T47D (cell line): ENCODE results near the gene BNIP5.
A peak's percentile ranks its signal among the peaks of the same experiment; 100 is the strongest.

ENCODE experiments used
- DNase-seq, 2 experiments: peaks; one replicate each; pipeline versions ENCODE4 v3.0.0 to v3.0.0-alpha.2; 2011 to 2012; ENCODE audit warnings: low read depth in 1 of 2, low spot score in 1 of 2
- JUND ChIP-seq: IDR thresholded peaks from 2 replicates; pipeline ENCODE4 v1.6.1; 2012; ENCODE audit warnings: low read depth
- in situ Hi-C: cut with HindIII; loops from 2 replicates; pipeline ENCODE4 v1.10.0; 2016; ENCODE audit warnings: low sequenced_read_pairs, low pct_unique_long_range_greater_than_20kb

Gene BNIP5

GRCh38 chr6:36308514-36308913 lies 28.2 kb downstream of the BNIP5 start:
- in situ Hi-C loops, result no loop called here
- TF ChIP-seq JUND, result no peak

GRCh38 chr6:36306375-36306774 lies 30.3 kb downstream of the BNIP5 start:
- no peak for DNase-seq
- in situ Hi-C loops, result no loop called here
- no peak for TF ChIP-seq JUND

More at GRCh38 chr6:36308514-36308913, 28.2 kb downstream of the BNIP5 start:
- no peak for DNase-seq

- TF ChIP-seq JUND, result no peak
- in situ Hi-C loops, result no loop called here
- DNase-seq, result no peak
These were observed 30.8 kb downstream of the BNIP5 start for GRCh38 chr6:36305885-36306284.

DNA sequence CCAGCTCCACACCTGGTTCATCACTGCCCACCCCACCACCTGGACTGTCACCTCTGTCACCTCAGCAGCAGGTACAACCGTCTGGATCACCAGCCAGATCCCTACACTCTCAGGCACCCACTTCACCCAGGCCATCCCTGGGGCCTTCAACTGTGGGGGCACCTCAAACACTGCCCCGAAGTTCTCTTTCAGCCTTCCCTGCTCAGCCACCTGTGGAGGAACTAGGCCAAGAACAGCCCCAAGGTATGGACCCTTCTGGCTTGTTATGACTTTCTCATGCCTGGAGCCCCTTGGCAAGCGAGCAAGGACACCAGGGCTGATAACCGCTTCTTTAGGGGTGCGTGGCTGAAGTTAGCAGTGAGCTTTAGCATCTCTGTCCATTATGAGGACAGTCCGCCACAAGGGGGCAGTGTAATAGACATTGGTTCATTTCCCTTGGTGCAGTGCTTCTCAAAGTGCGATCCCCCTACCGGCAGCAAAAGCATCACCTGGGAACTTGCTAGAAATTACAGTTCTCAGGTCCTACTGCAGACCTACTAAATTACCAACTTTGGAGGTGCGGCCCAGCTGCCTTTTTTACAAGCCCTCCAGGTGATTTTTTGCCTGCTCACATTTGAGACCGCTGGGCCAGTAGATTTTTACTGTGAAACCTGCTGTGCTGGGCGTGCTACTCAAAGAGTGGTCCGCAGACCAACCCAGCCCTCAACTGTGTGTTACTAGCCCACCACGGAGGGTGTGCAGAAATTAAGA lies 34.3 kb downstream of the BNIP5 start:
- in situ Hi-C loops, result no loop called here
- DNase-seq, result peak; percentile 69 to 95
- TF ChIP-seq JUND, result no peak

DNA sequence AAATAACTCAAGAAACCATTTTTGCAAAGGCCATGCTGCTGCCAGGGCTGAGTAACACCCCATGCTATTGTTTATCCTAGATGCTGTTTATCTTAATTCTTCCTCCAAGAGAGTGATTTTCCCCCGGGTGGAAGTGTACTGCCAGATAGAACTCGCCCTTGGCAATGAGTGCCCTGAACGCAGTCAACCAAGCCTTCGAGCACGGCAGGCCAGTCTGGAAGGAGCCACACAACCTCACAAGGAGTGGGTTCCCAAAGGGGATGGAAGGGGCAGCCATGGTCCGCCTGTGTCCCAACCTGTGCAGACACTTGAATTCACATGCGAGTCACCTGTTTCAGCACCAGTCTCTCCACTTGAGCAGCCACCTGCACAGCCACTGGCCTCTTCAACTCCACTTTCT lies 34.9 kb downstream of the BNIP5 start:
- in situ Hi-C loops, result no loop called here
- DNase-seq, result no peak
- no peak for TF ChIP-seq JUND

- in situ Hi-C loops, result no loop called here
- DNase-seq, result no peak
- TF ChIP-seq JUND, result no peak
These were observed 35.5 kb downstream of the BNIP5 start for GRCh38 chr6:36301085-36301658.

DNA sequence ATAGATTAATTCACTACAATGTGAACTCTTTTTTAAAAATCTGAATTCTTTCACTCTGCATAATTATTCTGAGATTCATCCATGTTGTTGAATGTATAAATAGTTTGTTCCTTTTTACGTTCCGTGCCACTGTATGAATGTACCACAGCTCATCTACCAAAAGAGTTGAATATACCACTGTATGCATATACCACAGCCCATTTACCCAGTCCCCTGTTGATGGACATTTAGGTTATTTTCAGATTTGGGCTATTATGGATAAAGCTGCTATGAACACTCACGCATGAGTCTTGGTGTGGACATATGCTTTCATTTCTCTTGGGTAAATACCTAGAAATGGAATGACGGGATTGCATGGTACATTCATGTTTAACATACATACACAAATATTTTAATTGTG lies 38.7 kb downstream of the BNIP5 start:
- in situ Hi-C loops, result no loop called here

DNA sequence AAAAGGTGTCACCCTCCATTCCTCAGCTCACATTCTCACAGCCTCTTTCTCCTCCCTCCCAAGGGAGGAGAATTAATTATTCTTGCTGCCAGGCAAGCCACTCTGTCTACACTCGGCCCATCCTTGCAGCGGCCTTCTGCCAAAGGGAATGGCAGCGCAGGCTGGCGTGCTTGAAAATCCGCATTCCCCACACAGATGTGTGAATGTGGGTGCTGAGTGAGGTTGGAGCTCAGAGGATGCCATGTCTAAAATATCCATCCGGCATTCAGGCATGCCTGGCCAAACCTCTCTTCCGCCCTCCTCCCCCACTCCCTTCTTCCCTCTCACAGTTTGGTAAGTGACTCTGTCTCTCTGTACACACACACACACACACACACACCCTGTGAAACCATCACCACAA lies 39.2 kb downstream of the BNIP5 start:
- DNase-seq, result no peak
- in situ Hi-C loops, result no loop called here
- no peak for TF ChIP-seq JUND

More for the DNA sequence above, 38.7 kb downstream of the BNIP5 start:
- no peak for TF ChIP-seq JUND
- no peak for DNase-seq

GRCh38 chr6:36297051-36297450 lies 39.6 kb downstream of the BNIP5 start:
- TF ChIP-seq JUND, result no peak
- DNase-seq, result no peak
- in situ Hi-C loops, result no loop called here

- in situ Hi-C loops, result no loop called here
- DNase-seq, result no peak
- no peak for TF ChIP-seq JUND
These were observed 40.4 kb downstream of the BNIP5 start for GRCh38 chr6:36296240-36296639.

DNA sequence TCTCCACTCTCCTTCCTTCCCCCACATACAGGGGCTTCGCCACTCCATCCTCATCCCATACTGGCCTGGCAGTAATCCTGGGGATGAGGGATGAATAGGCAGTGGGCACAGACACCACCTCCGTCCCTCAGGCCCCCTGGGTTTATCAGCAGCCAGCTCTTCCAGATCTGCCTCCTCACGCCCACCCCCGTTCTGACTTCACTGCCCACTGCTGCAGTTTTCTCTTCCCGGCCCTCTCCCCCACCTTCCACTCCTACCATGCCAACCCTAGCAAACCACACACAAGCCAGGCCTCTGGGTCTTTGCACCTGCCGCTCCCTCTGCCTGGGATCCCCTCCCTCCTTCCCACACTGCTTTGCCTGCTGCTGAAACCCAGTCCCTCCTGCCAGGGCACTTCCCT lies 44.5 kb downstream of the BNIP5 start:
- no peak for DNase-seq
- TF ChIP-seq JUND, result no peak
- in situ Hi-C loops, result no loop called here

DNA sequence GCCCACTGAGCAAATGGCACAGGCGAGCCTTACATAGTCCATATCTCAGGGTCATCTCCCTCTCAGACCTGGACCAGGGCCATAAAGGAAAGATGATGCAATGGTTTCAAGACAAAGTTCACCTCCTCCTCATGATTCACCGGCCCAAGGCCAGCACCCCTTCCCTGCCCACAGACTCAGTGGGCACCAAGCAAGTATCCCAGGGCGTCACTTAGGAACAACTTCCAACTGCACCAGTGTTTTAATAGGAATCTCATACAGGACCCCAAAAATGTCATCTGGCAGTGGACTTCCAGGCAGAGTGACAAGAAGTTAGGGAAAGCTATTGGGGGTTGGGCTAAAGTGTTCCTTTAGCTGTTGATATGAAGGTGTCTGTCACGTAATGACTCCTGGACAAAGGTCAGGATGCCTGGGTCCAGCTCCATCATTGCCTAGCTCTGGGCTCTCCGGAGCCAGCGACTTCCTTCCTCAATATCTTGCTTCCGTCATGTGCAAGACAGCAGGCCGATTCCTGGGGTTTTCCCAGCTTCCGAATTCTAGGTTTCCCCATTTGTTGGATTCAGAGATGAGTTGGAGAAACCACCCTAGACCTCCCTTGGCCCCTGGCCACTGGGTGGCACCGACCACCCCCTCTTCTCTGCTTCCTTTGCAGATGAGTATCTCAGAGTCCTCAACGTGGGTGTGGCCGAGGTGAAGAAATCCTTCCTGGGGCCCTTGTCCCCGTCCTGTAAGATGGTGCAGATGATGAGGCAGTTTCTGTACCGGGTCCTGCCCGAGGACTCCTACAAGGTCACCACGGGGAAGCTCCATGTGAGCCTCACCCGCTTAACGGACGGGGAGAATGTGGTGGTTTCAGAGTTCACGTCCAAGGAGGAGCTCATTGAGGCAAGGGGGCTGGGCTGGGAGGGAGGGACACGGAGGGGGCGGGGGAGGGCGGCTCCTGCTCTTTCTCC lies 45.7 kb downstream of the BNIP5 start:
- TF ChIP-seq JUND, result no peak
- in situ Hi-C loops, result no loop called here

More for the DNA sequence above, 45.7 kb downstream of the BNIP5 start:
- DNase-seq, result peak in 1 of 2 experiments; percentile 16
